Pancreas (tissue), 10 donors: Measurements from ENCODE around the gene TTC33. TPM values are rescaled to one million over a fixed set of nuclear protein-coding genes. Genes with fewer than 3 reads are reported as not detected.
"Not testable (repeated sequence)": the region's sequence is repeated elsewhere in the genome, so short reads cannot be mapped to it uniquely, and the experiment has no call there.

Experiments used
- ATAC-seq, 4 donors: fragments of 200-7000 bp; cut with Tn5 transposase; one replicate each; pipeline versions ENCODE4 v1.8.0 to v1.9.1; 2020; ENCODE audit warnings: mild to moderate bottlenecking in 4 of 4, moderate library complexity in 4 of 4
- DNase-seq, 6 donors: peaks; one replicate each; pipeline ENCODE4 v3.0.0-alpha.2; 2020
- FAIRE-seq: peaks from 2 replicates; lab custom pipeline; 2012; peaks lifted over from hg19 to GRCh38; lab: Jason Lieb, UNC
- H3K27ac ChIP-seq, 4 donors: fragments of 200-600 bp; sonication (generic); 1 replicate in 3 of 4; 2 replicates in 1 of 4; pipeline versions ENCODE4 v1.5.0 to v1.8.0; 2020
- H3K27me3 ChIP-seq, 4 donors: fragments of 200-600 bp; one replicate each; pipeline ENCODE4 v1.8.0; 2021
- H3K36me3 ChIP-seq, 3 donors: fragments of 200-600 bp; sonication (generic) in 1 of 3; one replicate each; pipeline versions ENCODE4 v1.5.0 to v1.8.0; 2020 to 2021
- H3K4me1 ChIP-seq, 3 donors: fragments of 200-600 bp; one replicate each; pipeline ENCODE4 v1.8.0; 2021
- H3K4me3 ChIP-seq, 4 donors: fragments of 200-600 bp; sonication (generic) in 2 of 4; one replicate each; pipeline versions ENCODE4 v1.5.0 to v1.8.0; 2020 to 2021
- H3K9me3 ChIP-seq, 4 donors: fragments of 200-600 bp; one replicate each; pipeline ENCODE4 v1.8.0; 2021
- CTCF ChIP-seq, 4 donors: fragments of 200-600 bp; sonication (generic) in 3 of 4; IDR thresholded peaks; one replicate each; pipeline versions ENCODE4 v1.5.0 to v1.8.0; 2021; ENCODE audit warnings: antibody characterized with exemption in 4 of 4
- WGBS, 2 donors: extraction: QIAGEN DNeasy Blood & Tissue Kit; methylation state at CpG; one replicate each; pipeline ENCODE4 v1.1.7; 2013; 5-methylcytosine and 5-hydroxymethylcytosine counted together
- intact Hi-C, 3 donors: fragments of 100-400 bp; cut with DNase I; formaldehyde crosslinking; loops; one replicate each; pipeline versions ENCODE4 v1.11.1 to v1.14.2; 2022
- polyA plus RNA-seq, 2 donors: library from polyadenylated mRNA; stranded (reverse); fragments of 200-250 nt; gene quantifications; one replicate each; pipeline ENCODE4 v1.2.3, GENCODE V29; 2013
- total RNA-seq, 6 donors: library from RNA; stranded (reverse); fragmentation: NEBNext Ultra II Directional in 4 of 6; extraction: Animal tissue kit (Norgen Biotek cat#: 25700) in 4 of 6; gene quantifications; one replicate each; pipeline versions ENCODE4 v1.2.1 to v1.2.4, GENCODE V29; 2021 to 2023
- donor health status: healthy with polysubstance abuse.
- donor health status: DM: no; HTN: no; CAD: no; lungs with moderate emphysema.
- donor health status: DM: no; HTN: no; CAD: no.
- donor health status: control.
- donor health status: control.
- donor health status: Bipolar disorder and iron deficiency.
- donor health status: DM: yes; HTN: yes; CAD: no.
- donor health status: DM: no; HTN: no; CAD: no.
- donor health status: DM: no; HTN: no; CAD: no.
- donor health status: DM: yes; HTN: yes; CAD: no.

The TTC33 gene
- total and polyA plus RNA-seq, 8 donors, result 3.0 to 8.7 (median 5.5) TPM

GRCh38 chr5:40665635-40666298 lies 90.0 kb downstream of the TTC33 start:
- no peak for ATAC-seq
- no peak for TF ChIP-seq CTCF (IDR thresholded peaks at IDR 0.05)
- no peaks in the 10 kb centered on the region for H3K27me3 ChIP-seq
- no peak overlapping the region for H3K4me3 ChIP-seq
- no peak for FAIRE-seq
- WGBS, 2 donors, result 64 to 90% methylated on average over 3 of the region's 3 CpGs
- no peaks in the 10 kb centered on the region for H3K4me1 ChIP-seq
- DNase-seq, result no peak
- no peak overlapping the region for H3K27ac ChIP-seq
- H3K9me3 ChIP-seq, result no peaks in the 10 kb centered on the region
- H3K36me3 ChIP-seq, result no peaks in the 10 kb centered on the region
- intact Hi-C loops, result no loop called here

- ATAC-seq (no peak), DNase-seq (no peak), FAIRE-seq (no peak)
- H3K9me3 ChIP-seq, result no peaks in the 10 kb centered on the region
- no peaks in the 10 kb centered on the region for H3K36me3 ChIP-seq
- TF ChIP-seq CTCF (IDR thresholded peaks at IDR 0.05), result no peak
- no peaks in the 10 kb centered on the region for H3K27me3 ChIP-seq
- 86 to 88% methylated on average over 2 of the region's 2 CpGs for WGBS, 2 donors
- H3K4me3 ChIP-seq, result no peak overlapping the region
- H3K27ac ChIP-seq, result no peak overlapping the region
- intact Hi-C loops, result no loop called here
- no peaks in the 10 kb centered on the region for H3K4me1 ChIP-seq
Observed at GRCh38 chr5:40660751-40661150, 95.0 kb downstream of the TTC33 start.

GRCh38 chr5:40656766-40657165 lies 99.0 kb downstream of the TTC33 start:
- H3K27ac ChIP-seq, result no peak overlapping the region
- no peaks in the 10 kb centered on the region for H3K27me3 ChIP-seq
- intact Hi-C loops, result no loop called here
- FAIRE-seq (no peak), DNase-seq (no peak), ATAC-seq (no peak)
- no peaks in the 10 kb centered on the region for H3K36me3 ChIP-seq
- H3K9me3 ChIP-seq, result no peaks in the 10 kb centered on the region
- no peak for TF ChIP-seq CTCF (IDR thresholded peaks at IDR 0.05)
- no peaks in the 10 kb centered on the region for H3K4me1 ChIP-seq
- no peak overlapping the region for H3K4me3 ChIP-seq

- H3K27ac ChIP-seq, H3K9me3 ChIP-seq, ATAC-seq, H3K4me1 ChIP-seq, H3K4me3 ChIP-seq, H3K27me3 ChIP-seq, intact Hi-C loops, H3K36me3 ChIP-seq, FAIRE-seq, DNase-seq: not testable (repeated sequence)
Observed at GRCh38 chr5:40656091-40656490, 99.7 kb downstream of the TTC33 start.

GRCh38 chr5:40655138-40655537 lies 100.6 kb downstream of the TTC33 start:
- Histone ChIP-seq H3K4me1 (no peaks in the 10 kb centered on the region), H3K36me3 (no peaks in the 10 kb centered on the region), H3K9me3 (no peaks in the 10 kb centered on the region), H3K27ac (no peak overlapping the region), H3K27me3 (no peaks in the 10 kb centered on the region), H3K4me3 (no peak overlapping the region)
- no peak for TF ChIP-seq CTCF (IDR thresholded peaks at IDR 0.05)
- WGBS, 2 donors, result 63 to 89% methylated on average over 2 of the region's 2 CpGs
- FAIRE-seq (no peak), ATAC-seq (no peak), DNase-seq (no peak)
- intact Hi-C loops, result no loop called here
